RWPE2 (cell line): ENCODE data around the gene MTUS2.

ENCODE experiments used
- ATAC-seq: fragments of 200-7000 bp; cut with Tn5 transposase; 3 replicates; pipeline ENCODE4 v1.9.1; 2021; ENCODE audit warnings: low read depth
- DNase-seq: peaks from one replicate; pipeline ENCODE4 v3.0.0-alpha.2; 2020; ENCODE audit warnings: low spot score
- H3K27ac ChIP-seq: fragments of 450-650 bp; 2 replicates; pipeline ENCODE4 v1.5.1; 2017; ENCODE audit warnings: mild to moderate bottlenecking; ENCODE audit not compliant: poor library complexity, severe bottlenecking
- H3K27me3 ChIP-seq: fragments of 250-450 bp; sonication (Bioruptor Pico); 2 replicates; pipeline ENCODE4 v1.5.1; 2021; ENCODE audit warnings: mild to moderate bottlenecking, moderate library complexity; ENCODE audit not compliant: insufficient read depth, poor library complexity, severe bottlenecking
- H3K36me3 ChIP-seq: fragments of 250-450 bp; sonication (Bioruptor Pico); 2 replicates; pipeline ENCODE4 v1.5.1; 2020; ENCODE audit warnings: low read depth, mild to moderate bottlenecking, moderate library complexity
- H3K4me1 ChIP-seq: fragments of 250-450 bp; sonication (Bioruptor Pico); 2 replicates; pipeline ENCODE4 v1.5.1; 2021; ENCODE audit warnings: mild to moderate bottlenecking, moderate library complexity; ENCODE audit not compliant: insufficient read depth, poor library complexity, severe bottlenecking
- H3K4me3 ChIP-seq: fragments of 250-450 bp; sonication (Bioruptor Pico); 2 replicates; pipeline ENCODE4 v1.5.1; 2021; ENCODE audit warnings: mild to moderate bottlenecking, moderate library complexity; ENCODE audit not compliant: severe bottlenecking
- H3K9me3 ChIP-seq: fragments of 250-450 bp; sonication (Bioruptor Pico); 2 replicates; pipeline ENCODE4 v1.5.1; 2021; ENCODE audit warnings: mild to moderate bottlenecking, moderate library complexity; ENCODE audit not compliant: severe bottlenecking
- CTCF ChIP-seq: fragments of 450-650 bp; IDR thresholded peaks from one replicate; pipeline ENCODE4 v1.5.1; 2017; ENCODE audit warnings: mild to moderate bottlenecking, moderate library complexity; ENCODE audit not compliant: poor library complexity, severe bottlenecking

The MTUS2 gene

GRCh38 chr13:29472332-29472961, 652.3 kb downstream of the MTUS2 start:
- Histone ChIP-seq H3K4me1 (no peaks in the 10 kb centered on the region), H3K9me3 (no peaks in the 10 kb centered on the region), H3K27me3 (no peaks in the 10 kb centered on the region), H3K4me3 (no peak overlapping the region), H3K27ac (no peak overlapping the region), H3K36me3 (no peaks in the 10 kb centered on the region)
- DNase-seq (no peak), ATAC-seq (peak; percentile 49; the same call in 1 of the 3 replicates)
- TF ChIP-seq CTCF = peak; percentile 90

- H3K9me3 ChIP-seq = no peaks in the 10 kb centered on the region
Observed at GRCh38 chr13:29473166-29473565, 653.0 kb downstream of the MTUS2 start.

GRCh38 chr13:29474991-29475390, 654.9 kb downstream of the MTUS2 start:
- H3K27me3 ChIP-seq = no peaks in the 10 kb centered on the region
- no peak for TF ChIP-seq CTCF
- no peak for ATAC-seq
- H3K27ac ChIP-seq = no peak overlapping the region
- no peak overlapping the region for H3K4me3 ChIP-seq
- H3K4me1 ChIP-seq = no peaks in the 10 kb centered on the region
- no peak for DNase-seq
- H3K36me3 ChIP-seq = no peaks in the 10 kb centered on the region
- no peaks in the 10 kb centered on the region for H3K9me3 ChIP-seq

More at GRCh38 chr13:29473166-29473565, 653.0 kb downstream of the MTUS2 start:
- no peaks in the 10 kb centered on the region for H3K4me1 ChIP-seq
- no peak overlapping the region for H3K4me3 ChIP-seq
- no peaks in the 10 kb centered on the region for H3K27me3 ChIP-seq
- no peak for DNase-seq
- no peak for ATAC-seq
- no peak overlapping the region for H3K27ac ChIP-seq
- TF ChIP-seq CTCF = no peak
- H3K36me3 ChIP-seq = no peaks in the 10 kb centered on the region

GRCh38 chr13:29476046-29476445, 655.9 kb downstream of the MTUS2 start:
- ATAC-seq (no peak), DNase-seq (no peak)
- Histone ChIP-seq H3K9me3 (no peaks in the 10 kb centered on the region), H3K36me3 (no peaks in the 10 kb centered on the region), H3K4me3 (no peak overlapping the region), H3K27ac (no peak overlapping the region), H3K27me3 (no peaks in the 10 kb centered on the region), H3K4me1 (no peaks in the 10 kb centered on the region)
- no peak for TF ChIP-seq CTCF

- no peak overlapping the region for H3K4me3 ChIP-seq
- H3K4me1 ChIP-seq = no peaks in the 10 kb centered on the region
- H3K27me3 ChIP-seq = no peaks in the 10 kb centered on the region
- H3K27ac ChIP-seq = no peak overlapping the region
- TF ChIP-seq CTCF = no peak
- H3K9me3 ChIP-seq = no peaks in the 10 kb centered on the region
- DNase-seq = no peak
- no peak for ATAC-seq
- no peaks in the 10 kb centered on the region for H3K36me3 ChIP-seq
Observed at GRCh38 chr13:29479716-29480492, 659.8 kb downstream of the MTUS2 start.
